Neural cell (in vitro differentiated cells): Measurements from ENCODE around the gene NCKAP5. TPM values are rescaled to one million over a fixed set of nuclear protein-coding genes. Genes with fewer than 3 reads are reported as not detected.

Experiments used
- H2AFZ ChIP-seq: fragments of 200-600, 300-800 bp; sonication (generic), shearing (Covaris generic); 2 replicates; pipeline ENCODE4 v1.6.0; 2014; ENCODE audit warnings: low read depth, mild to moderate bottlenecking, antibody characterized with exemption, low read length, moderate library complexity
- H3F3A ChIP-seq: fragments of 200-600 bp; shearing (Covaris generic); 2 replicates; pipeline ENCODE4 v1.6.1; 2016; ENCODE audit warnings: mild to moderate bottlenecking, moderate library complexity, mixed read lengths, antibody characterized with exemption, low read length; ENCODE audit not compliant: insufficient read depth, poor library complexity, severe bottlenecking
- H3K27ac ChIP-seq: fragments of 200-600, 300-800 bp; sonication (generic), shearing (Covaris generic); 2 replicates; pipeline ENCODE4 v1.5.1; 2014; ENCODE audit warnings: mild to moderate bottlenecking, low read length, moderate library complexity
- H3K27me3 ChIP-seq: fragments of 300-800, 200-600 bp; sonication (generic), shearing (Covaris generic); 2 replicates; pipeline ENCODE4 v1.6.0; 2014; ENCODE audit warnings: mild to moderate bottlenecking, low read depth, low read length, moderate library complexity; ENCODE audit not compliant: insufficient read depth
- H3K36me3 ChIP-seq: fragments of 300-800, 200-600 bp; sonication (generic), shearing (Covaris generic); 2 replicates; pipeline ENCODE4 v1.5.1; 2014; ENCODE audit warnings: mild to moderate bottlenecking, antibody characterized with exemption, low read length, moderate library complexity; ENCODE audit not compliant: insufficient read depth
- H3K4me2 ChIP-seq: fragments of 300-800, 200-600 bp; sonication (generic), shearing (Covaris generic); 2 replicates; pipeline ENCODE4 v1.6.0; 2014; ENCODE audit warnings: mild to moderate bottlenecking, low read length
- H3K4me3 ChIP-seq: fragments of 300-800, 200-600 bp; sonication (generic), shearing (Covaris generic); 2 replicates; pipeline ENCODE4 v1.5.1; 2014; ENCODE audit warnings: mild to moderate bottlenecking, low read length, moderate library complexity
- H3K79me2 ChIP-seq: fragments of 200-600 bp; shearing (Covaris generic); replicated peaks from 2 replicates; pipeline ENCODE4 v1.6.0; 2014; ENCODE audit warnings: mild to moderate bottlenecking, low read length, moderate library complexity; ENCODE audit not compliant: insufficient read depth
- H3K9ac ChIP-seq: fragments of 300-800, 200-600 bp; sonication (generic), shearing (Covaris generic); 2 replicates; pipeline ENCODE4 v1.6.1; 2016; ENCODE audit warnings: mild to moderate bottlenecking, low read length, mixed read lengths
- H3K9me2 ChIP-seq: fragments of 200-600 bp; shearing (Covaris generic); 2 replicates; pipeline ENCODE4 v1.6.1; 2016; ENCODE audit warnings: mild to moderate bottlenecking, low read length, mixed read lengths; ENCODE audit not compliant: insufficient read depth
- H3K9me3 ChIP-seq: fragments of 200-600, 300-800 bp; sonication (generic), shearing (Covaris generic); 2 replicates; pipeline ENCODE4 v1.6.1; 2016; ENCODE audit warnings: mild to moderate bottlenecking, mixed run types, low read length, moderate library complexity, mixed read lengths
- H4K20me1 ChIP-seq: fragments of 200-600 bp; shearing (Covaris generic); 2 replicates; pipeline ENCODE4 v1.6.1; 2016; ENCODE audit warnings: mild to moderate bottlenecking, mixed run types; ENCODE audit not compliant: insufficient read depth
- CTCF ChIP-seq: fragments of 450-650 bp; IDR thresholded peaks from 2 replicates; pipeline ENCODE4 v1.5.1; 2014; ENCODE audit warnings: antibody characterized with exemption, mild to moderate bottlenecking, moderate library complexity; ENCODE audit not compliant: poor library complexity, severe bottlenecking
- EP300 ChIP-seq: fragments of 450-650 bp; conservative IDR thresholded peaks from 2 replicates; pipeline ENCODE4 v1.6.1; 2014; ENCODE audit warnings: antibody characterized with exemption, mild to moderate bottlenecking, moderate library complexity; ENCODE audit not compliant: poor library complexity, severe bottlenecking
- EZH2 ChIP-seq: fragments of 200-600, 300-800 bp; shearing (Covaris generic), sonication (generic); IDR thresholded peaks from 2 replicates; pipeline ENCODE4 v1.6.1; 2014; ENCODE audit warnings: antibody characterized with exemption, low read length, borderline replicate concordance, mild to moderate bottlenecking; ENCODE audit not compliant: insufficient read depth, poor library complexity, severe bottlenecking
- MXI1 ChIP-seq: fragments of 450-650 bp; conservative IDR thresholded peaks from 2 replicates; pipeline ENCODE4 v1.6.1; 2014; ENCODE audit warnings: antibody characterized with exemption, mild to moderate bottlenecking; ENCODE audit not compliant: poor library complexity, severe bottlenecking
- POLR2AphosphoS5 ChIP-seq: IDR thresholded peaks from 2 replicates; pipeline ENCODE4 v1.6.1; 2012
- RAD21 ChIP-seq: fragments of 450-650 bp; conservative IDR thresholded peaks from 2 replicates; pipeline ENCODE4 v1.6.1; 2014; ENCODE audit warnings: antibody characterized with exemption, mild to moderate bottlenecking, moderate library complexity
- SMC3 ChIP-seq: fragments of 450-650 bp; conservative IDR thresholded peaks from 2 replicates; pipeline ENCODE4 v1.6.1; 2014; ENCODE audit warnings: antibody characterized with exemption, mild to moderate bottlenecking, moderate library complexity; ENCODE audit not compliant: poor library complexity
- TAF1 ChIP-seq: IDR thresholded peaks from 2 replicates; pipeline ENCODE4 v1.6.1; 2012; ENCODE audit warnings: low read depth
- polyA plus RNA-seq: library from polyadenylated mRNA; depleted of rRNA; stranded (reverse); fragments of >200 nt; gene quantifications from 2 replicates; pipeline ENCODE4 v1.2.3, GENCODE V29; 2014
- TF ChIP-seq, protein P1 (sequence below): IDR thresholded peaks from 2 replicates; pipeline ENCODE4 v1.6.1; 2012; ENCODE audit warnings: borderline replicate concordance

Gene NCKAP5
- polyA plus RNA-seq, 1 donor from 2014 or later: 2.4 TPM

DNA sequence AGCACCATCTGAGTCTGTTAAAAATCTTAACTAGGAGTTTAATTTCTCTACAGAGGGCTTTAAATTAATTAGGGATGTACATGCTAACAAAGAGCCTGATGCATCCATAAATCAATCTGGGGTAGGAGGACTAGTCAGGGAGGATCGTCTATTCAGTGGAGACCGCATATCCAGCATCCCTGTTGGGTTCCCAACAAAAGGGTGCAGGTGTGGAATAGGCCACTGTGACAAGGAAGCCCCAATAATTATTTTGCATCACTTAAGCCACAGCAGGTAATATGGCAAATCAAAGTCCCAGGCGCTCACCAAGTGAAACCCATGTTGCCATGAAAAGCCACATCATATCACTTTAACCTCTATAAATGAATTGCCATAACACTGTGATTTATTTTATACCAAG, 392.3 kb downstream of the NCKAP5 start:
- no peak overlapping the region for H2AFZ ChIP-seq
- no peaks in the 10 kb centered on the region for H3F3A ChIP-seq
- no peak overlapping the region for H3K4me3 ChIP-seq
- no peak overlapping the region for H3K27ac ChIP-seq
- no peaks in the 10 kb centered on the region for H3K79me2 ChIP-seq
- H3K9ac ChIP-seq: no peak overlapping the region
- TF ChIP-seq MXI1: no peak
- no peak for TF ChIP-seq RAD21
- no peak for TF ChIP-seq TAF1
- no peak for TF ChIP-seq SMC3
- TF ChIP-seq POLR2AphosphoS5: no peak
- TF ChIP-seq EZH2: no peak
- TF ChIP-seq EP300: no peak
- no peak for TF ChIP-seq CTCF
- TF ChIP-seq, protein P1, sequence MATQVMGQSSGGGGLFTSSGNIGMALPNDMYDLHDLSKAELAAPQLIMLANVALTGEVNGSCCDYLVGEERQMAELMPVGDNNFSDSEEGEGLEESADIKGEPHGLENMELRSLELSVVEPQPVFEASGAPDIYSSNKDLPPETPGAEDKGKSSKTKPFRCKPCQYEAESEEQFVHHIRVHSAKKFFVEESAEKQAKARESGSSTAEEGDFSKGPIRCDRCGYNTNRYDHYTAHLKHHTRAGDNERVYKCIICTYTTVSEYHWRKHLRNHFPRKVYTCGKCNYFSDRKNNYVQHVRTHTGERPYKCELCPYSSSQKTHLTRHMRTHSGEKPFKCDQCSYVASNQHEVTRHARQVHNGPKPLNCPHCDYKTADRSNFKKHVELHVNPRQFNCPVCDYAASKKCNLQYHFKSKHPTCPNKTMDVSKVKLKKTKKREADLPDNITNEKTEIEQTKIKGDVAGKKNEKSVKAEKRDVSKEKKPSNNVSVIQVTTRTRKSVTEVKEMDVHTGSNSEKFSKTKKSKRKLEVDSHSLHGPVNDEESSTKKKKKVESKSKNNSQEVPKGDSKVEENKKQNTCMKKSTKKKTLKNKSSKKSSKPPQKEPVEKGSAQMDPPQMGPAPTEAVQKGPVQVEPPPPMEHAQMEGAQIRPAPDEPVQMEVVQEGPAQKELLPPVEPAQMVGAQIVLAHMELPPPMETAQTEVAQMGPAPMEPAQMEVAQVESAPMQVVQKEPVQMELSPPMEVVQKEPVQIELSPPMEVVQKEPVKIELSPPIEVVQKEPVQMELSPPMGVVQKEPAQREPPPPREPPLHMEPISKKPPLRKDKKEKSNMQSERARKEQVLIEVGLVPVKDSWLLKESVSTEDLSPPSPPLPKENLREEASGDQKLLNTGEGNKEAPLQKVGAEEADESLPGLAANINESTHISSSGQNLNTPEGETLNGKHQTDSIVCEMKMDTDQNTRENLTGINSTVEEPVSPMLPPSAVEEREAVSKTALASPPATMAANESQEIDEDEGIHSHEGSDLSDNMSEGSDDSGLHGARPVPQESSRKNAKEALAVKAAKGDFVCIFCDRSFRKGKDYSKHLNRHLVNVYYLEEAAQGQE: no peak
- no peaks in the 10 kb centered on the region for H3K27me3 ChIP-seq
- no peaks in the 10 kb centered on the region for H3K9me2 ChIP-seq
- H3K9me3 ChIP-seq: no peaks in the 10 kb centered on the region
- no peaks in the 10 kb centered on the region for H4K20me1 ChIP-seq
- no peak overlapping the region for H3K4me2 ChIP-seq
- no peaks in the 10 kb centered on the region for H3K36me3 ChIP-seq

GRCh38 chr2:133173224-133173623, 395.0 kb downstream of the NCKAP5 start:
- no peaks in the 10 kb centered on the region for H3K79me2 ChIP-seq
- no peaks in the 10 kb centered on the region for H3K36me3 ChIP-seq
- H3K4me2 ChIP-seq: no peak overlapping the region
- H2AFZ ChIP-seq: no peak overlapping the region
- no peaks in the 10 kb centered on the region for H3K27me3 ChIP-seq
- no peak overlapping the region for H3K4me3 ChIP-seq
- no peaks in the 10 kb centered on the region for H3F3A ChIP-seq
- no peaks in the 10 kb centered on the region for H3K9me2 ChIP-seq
- no peaks in the 10 kb centered on the region for H3K9me3 ChIP-seq
- TF ChIP-seq RAD21: peak; percentile 43
- TF ChIP-seq, protein P1: no peak
- peak; percentile 36 for TF ChIP-seq SMC3
- TF ChIP-seq CTCF: peak; percentile 26
- H3K27ac ChIP-seq: no peak overlapping the region
- H4K20me1 ChIP-seq: no peaks in the 10 kb centered on the region
- H3K9ac ChIP-seq: no peak overlapping the region
